Eye (tissue), 1 donor: ENCODE data around the gene SLC38A11.
A peak's percentile ranks its signal among the peaks of the same experiment; 100 is the strongest.

Experiments used
- DNase-seq: peaks from one replicate; pipeline ENCODE4 v3.0.0-alpha.2; 2015

Gene SLC38A11

GRCh38 chr2:164913640-164914350 is 41.5 kb downstream of the SLC38A11 start:
- peak; percentile 24 for DNase-seq

GRCh38 chr2:164913011-164913410 is 42.3 kb downstream of the SLC38A11 start:
- no peak for DNase-seq

GRCh38 chr2:164911832-164912231 is 43.5 kb downstream of the SLC38A11 start:
- no peak for DNase-seq

- DNase-seq: peak; percentile 13
Observed at GRCh38 chr2:164910101-164910899, 45.0 kb downstream of the SLC38A11 start.

GRCh38 chr2:164906947-164907346 is 48.4 kb downstream of the SLC38A11 start:
- no peak for DNase-seq

GRCh38 chr2:164905307-164905706 is 50.0 kb downstream of the SLC38A11 start:
- no peak for DNase-seq

GRCh38 chr2:164903951-164904350 is 51.4 kb downstream of the SLC38A11 start:
- DNase-seq: no peak

GRCh38 chr2:164903204-164903603 is 52.1 kb downstream of the SLC38A11 start:
- DNase-seq: no peak

- DNase-seq: no peak
Observed at GRCh38 chr2:164899121-164899520, 56.2 kb downstream of the SLC38A11 start.

GRCh38 chr2:164898475-164898874 is 56.9 kb downstream of the SLC38A11 start:
- no peak for DNase-seq

GRCh38 chr2:164897469-164898260 is 57.7 kb downstream of the SLC38A11 start:
- no peak for DNase-seq

GRCh38 chr2:164896634-164897355 is 58.5 kb downstream of the SLC38A11 start:
- no peak for DNase-seq

- no peak for DNase-seq
Observed at GRCh38 chr2:164896226-164896625, 59.1 kb downstream of the SLC38A11 start.

GRCh38 chr2:164891460-164891859 is 63.9 kb downstream of the SLC38A11 start:
- DNase-seq: no peak

GRCh38 chr2:164890544-164890943 is 64.8 kb downstream of the SLC38A11 start:
- DNase-seq: no peak

GRCh38 chr2:164888592-164888991 is 66.7 kb downstream of the SLC38A11 start:
- DNase-seq: no peak

- DNase-seq: no peak
Observed at GRCh38 chr2:164887434-164888144, 67.7 kb downstream of the SLC38A11 start.

GRCh38 chr2:164882276-164882675 is 73.0 kb downstream of the SLC38A11 start:
- DNase-seq: no peak

GRCh38 chr2:164881524-164881923 is 73.8 kb downstream of the SLC38A11 start:
- no peak for DNase-seq

- peak; percentile 45 for DNase-seq
Observed at GRCh38 chr2:164879901-164880535, 75.3 kb downstream of the SLC38A11 start.

- DNase-seq: no peak
Observed at GRCh38 chr2:164877927-164878326, 77.4 kb downstream of the SLC38A11 start.

- DNase-seq: no peak
Observed at GRCh38 chr2:164877169-164877568, 78.2 kb downstream of the SLC38A11 start.
